ENCODE measurements around the gene SYT14.

The SYT14 gene

DNA sequence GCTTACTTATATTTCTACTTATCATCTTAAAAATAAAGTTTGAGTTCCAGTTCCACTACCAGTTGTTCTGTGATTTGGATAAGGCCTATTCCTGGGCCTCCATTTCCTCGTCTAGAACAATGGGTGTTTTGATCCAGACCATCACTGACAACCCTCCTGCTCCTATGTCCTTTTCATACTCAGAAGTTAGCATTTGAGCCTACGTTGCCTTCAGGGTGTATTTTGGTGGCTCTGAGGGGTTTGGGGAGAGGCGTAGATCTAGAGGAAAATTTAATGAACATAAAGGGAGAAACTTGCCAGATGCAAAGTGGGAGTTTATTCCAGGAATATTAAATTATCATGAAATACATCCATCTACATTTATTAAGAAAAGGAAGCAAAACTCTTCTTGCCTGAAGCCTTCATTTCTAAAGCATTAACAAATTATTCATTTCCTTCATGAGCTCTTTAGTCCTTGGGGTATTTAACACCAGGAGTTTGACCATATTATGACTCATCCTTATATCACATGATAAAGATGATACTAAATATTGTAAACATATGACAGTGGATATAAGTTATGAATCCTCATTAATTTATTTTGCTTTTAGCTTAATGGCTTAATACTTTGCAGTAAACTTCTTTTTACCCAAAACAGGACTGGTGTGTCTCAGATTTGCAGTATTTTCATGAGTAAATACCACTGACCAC is 47.2 kb upstream of the SYT14 start:
- DNase-seq (ENCODE audit: low read depth in 1 of 2, low spot score in 1 of 2): peak in 1 of 2 experiments; percentile 0
- H3K4me3 ChIP-seq (replicated peaks; ENCODE audit: insufficient read depth, low read length): no peak overlapping the region
- no peak overlapping the region for H3K27ac ChIP-seq (replicated peaks)
- TF ChIP-seq GABPA (IDR thresholded peaks at IDR 0.05; ENCODE audit: low read depth) (no peak), POLR2AphosphoS5 (IDR thresholded peaks at IDR 0.05; ENCODE audit: low read depth) (no peak), SPI1 (IDR thresholded peaks at IDR 0.05; ENCODE audit: borderline replicate concordance, low read depth) (no peak)
- TF ChIP-seq, protein P1, sequence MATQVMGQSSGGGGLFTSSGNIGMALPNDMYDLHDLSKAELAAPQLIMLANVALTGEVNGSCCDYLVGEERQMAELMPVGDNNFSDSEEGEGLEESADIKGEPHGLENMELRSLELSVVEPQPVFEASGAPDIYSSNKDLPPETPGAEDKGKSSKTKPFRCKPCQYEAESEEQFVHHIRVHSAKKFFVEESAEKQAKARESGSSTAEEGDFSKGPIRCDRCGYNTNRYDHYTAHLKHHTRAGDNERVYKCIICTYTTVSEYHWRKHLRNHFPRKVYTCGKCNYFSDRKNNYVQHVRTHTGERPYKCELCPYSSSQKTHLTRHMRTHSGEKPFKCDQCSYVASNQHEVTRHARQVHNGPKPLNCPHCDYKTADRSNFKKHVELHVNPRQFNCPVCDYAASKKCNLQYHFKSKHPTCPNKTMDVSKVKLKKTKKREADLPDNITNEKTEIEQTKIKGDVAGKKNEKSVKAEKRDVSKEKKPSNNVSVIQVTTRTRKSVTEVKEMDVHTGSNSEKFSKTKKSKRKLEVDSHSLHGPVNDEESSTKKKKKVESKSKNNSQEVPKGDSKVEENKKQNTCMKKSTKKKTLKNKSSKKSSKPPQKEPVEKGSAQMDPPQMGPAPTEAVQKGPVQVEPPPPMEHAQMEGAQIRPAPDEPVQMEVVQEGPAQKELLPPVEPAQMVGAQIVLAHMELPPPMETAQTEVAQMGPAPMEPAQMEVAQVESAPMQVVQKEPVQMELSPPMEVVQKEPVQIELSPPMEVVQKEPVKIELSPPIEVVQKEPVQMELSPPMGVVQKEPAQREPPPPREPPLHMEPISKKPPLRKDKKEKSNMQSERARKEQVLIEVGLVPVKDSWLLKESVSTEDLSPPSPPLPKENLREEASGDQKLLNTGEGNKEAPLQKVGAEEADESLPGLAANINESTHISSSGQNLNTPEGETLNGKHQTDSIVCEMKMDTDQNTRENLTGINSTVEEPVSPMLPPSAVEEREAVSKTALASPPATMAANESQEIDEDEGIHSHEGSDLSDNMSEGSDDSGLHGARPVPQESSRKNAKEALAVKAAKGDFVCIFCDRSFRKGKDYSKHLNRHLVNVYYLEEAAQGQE (IDR thresholded peaks at IDR 0.05; ENCODE audit: insufficient replicate concordance, low read depth): no peak
- TF ChIP-seq, protein P2, sequence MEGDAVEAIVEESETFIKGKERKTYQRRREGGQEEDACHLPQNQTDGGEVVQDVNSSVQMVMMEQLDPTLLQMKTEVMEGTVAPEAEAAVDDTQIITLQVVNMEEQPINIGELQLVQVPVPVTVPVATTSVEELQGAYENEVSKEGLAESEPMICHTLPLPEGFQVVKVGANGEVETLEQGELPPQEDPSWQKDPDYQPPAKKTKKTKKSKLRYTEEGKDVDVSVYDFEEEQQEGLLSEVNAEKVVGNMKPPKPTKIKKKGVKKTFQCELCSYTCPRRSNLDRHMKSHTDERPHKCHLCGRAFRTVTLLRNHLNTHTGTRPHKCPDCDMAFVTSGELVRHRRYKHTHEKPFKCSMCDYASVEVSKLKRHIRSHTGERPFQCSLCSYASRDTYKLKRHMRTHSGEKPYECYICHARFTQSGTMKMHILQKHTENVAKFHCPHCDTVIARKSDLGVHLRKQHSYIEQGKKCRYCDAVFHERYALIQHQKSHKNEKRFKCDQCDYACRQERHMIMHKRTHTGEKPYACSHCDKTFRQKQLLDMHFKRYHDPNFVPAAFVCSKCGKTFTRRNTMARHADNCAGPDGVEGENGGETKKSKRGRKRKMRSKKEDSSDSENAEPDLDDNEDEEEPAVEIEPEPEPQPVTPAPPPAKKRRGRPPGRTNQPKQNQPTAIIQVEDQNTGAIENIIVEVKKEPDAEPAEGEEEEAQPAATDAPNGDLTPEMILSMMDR (IDR thresholded peaks at IDR 0.05; ENCODE audit: insufficient read depth, low read length): no peak
- H3K27me3 ChIP-seq (ENCODE audit: insufficient read depth, poor library complexity, severe bottlenecking): no peaks in the 10 kb centered on the region

DNA sequence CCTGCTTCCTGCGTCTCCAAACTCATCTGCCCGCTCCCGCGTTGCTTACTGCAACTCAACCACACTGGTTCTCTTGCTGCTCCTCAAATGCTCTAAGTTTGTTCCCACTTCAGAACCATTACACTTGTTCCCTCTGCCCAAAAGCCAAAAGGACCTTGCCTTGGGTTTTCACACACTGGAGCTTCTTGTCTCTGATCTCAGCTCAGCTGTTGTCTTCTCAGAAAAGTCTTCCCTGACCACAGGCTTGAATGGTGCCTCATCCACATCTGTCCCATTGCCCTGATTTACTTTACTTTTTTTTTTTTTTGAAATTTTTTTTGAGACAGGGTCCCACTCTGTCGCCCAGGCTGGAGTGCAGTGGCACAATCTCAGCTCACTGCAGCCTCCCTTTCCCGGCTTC is 44.3 kb upstream of the SYT14 start:
- no peaks in the 10 kb centered on the region for H3K27me3 ChIP-seq (ENCODE audit: insufficient read depth, poor library complexity, severe bottlenecking)
- TF ChIP-seq POLR2AphosphoS5 (IDR thresholded peaks at IDR 0.05; ENCODE audit: low read depth) (no peak), GABPA (IDR thresholded peaks at IDR 0.05; ENCODE audit: low read depth) (no peak), SPI1 (IDR thresholded peaks at IDR 0.05; ENCODE audit: borderline replicate concordance, low read depth) (no peak)
- TF ChIP-seq, protein P2 (IDR thresholded peaks at IDR 0.05; ENCODE audit: insufficient read depth, low read length): no peak
- TF ChIP-seq, protein P1 (IDR thresholded peaks at IDR 0.05; ENCODE audit: insufficient replicate concordance, low read depth): no peak
- no peak overlapping the region for H3K27ac ChIP-seq (replicated peaks)
- H3K4me3 ChIP-seq (replicated peaks; ENCODE audit: insufficient read depth, low read length): no peak overlapping the region
- DNase-seq (ENCODE audit: low read depth in 1 of 2, low spot score in 1 of 2): peak in 1 of 2 experiments; percentile 0

DNA sequence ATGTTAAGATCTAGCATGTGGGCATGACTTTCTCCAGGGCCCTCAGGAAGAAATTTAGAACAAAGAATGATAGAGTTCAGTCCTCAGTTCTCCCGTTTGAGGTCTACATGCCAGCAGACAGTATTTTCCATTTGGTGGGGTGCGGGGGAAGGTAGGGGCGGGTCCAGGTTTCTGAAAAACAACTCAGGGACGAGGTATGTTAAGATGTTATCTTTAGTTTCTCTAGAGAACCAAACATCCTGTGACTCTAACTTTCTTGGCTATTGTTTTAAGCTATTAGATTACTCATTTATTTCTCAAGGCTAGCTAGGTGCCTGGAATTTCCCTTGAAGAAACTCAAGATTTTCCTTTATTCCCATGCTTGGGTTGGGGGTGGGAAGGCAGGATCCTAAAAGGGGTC is 42.3 kb upstream of the SYT14 start:
- no peaks in the 10 kb centered on the region for H3K27me3 ChIP-seq (ENCODE audit: insufficient read depth, poor library complexity, severe bottlenecking)
- no peak overlapping the region for H3K4me3 ChIP-seq (replicated peaks; ENCODE audit: insufficient read depth, low read length)
- no peak overlapping the region for H3K27ac ChIP-seq (replicated peaks)
- DNase-seq (ENCODE audit: low read depth in 1 of 2, low spot score in 1 of 2): no peak
- TF ChIP-seq, protein P1 (IDR thresholded peaks at IDR 0.05; ENCODE audit: insufficient replicate concordance, low read depth): no peak

All from HL-60 (cell line).